Ectodermal cell (in vitro differentiated cells): ENCODE results near the gene DNM2.

Experiments
- H3K27ac ChIP-seq: 2 replicates; pipeline ENCODE4 v1.7.0; 2013; ENCODE audit warnings: mild to moderate bottlenecking, low read depth, low read length; ENCODE audit not compliant: insufficient read depth, poor library complexity, severe bottlenecking
- H3K27me3 ChIP-seq: 2 replicates; pipeline ENCODE4 v1.7.0; 2013; ENCODE audit warnings: mild to moderate bottlenecking, low read length; ENCODE audit not compliant: insufficient read depth, control insufficient read depth, poor library complexity, severe bottlenecking
- H3K36me3 ChIP-seq: one replicate; pipeline ENCODE4 v1.7.0; 2013; ENCODE audit warnings: low read length; ENCODE audit not compliant: control insufficient read depth, insufficient read depth
- H3K4me1 ChIP-seq: one replicate; pipeline ENCODE4 v1.7.0; 2013; ENCODE audit warnings: low read length; ENCODE audit not compliant: control insufficient read depth, insufficient read depth
- H3K4me3 ChIP-seq: 2 replicates; pipeline ENCODE4 v1.7.0; 2013; ENCODE audit warnings: low read depth, low read length, control low read depth; ENCODE audit not compliant: insufficient read depth
- H3K9me3 ChIP-seq: 2 replicates; pipeline ENCODE4 v1.7.0; 2013; ENCODE audit warnings: mild to moderate bottlenecking, low read length, moderate library complexity; ENCODE audit not compliant: control insufficient read depth
- WGBS, 2 experiments: methylation state at CpG; one replicate each; pipeline ENCODE4 v1.1.7; 2013; ENCODE audit warnings: missing lambda C conversion rate in 2 of 2; 5-methylcytosine and 5-hydroxymethylcytosine counted together

The DNM2 gene

GRCh38 chr19:10706990-10707389 lies 10.9 kb upstream of the DNM2 start:
- H3K36me3 ChIP-seq: peaks cover 4% of the 10 kb centered on the region
- 93 to 95% methylated on average over 12 of the region's 12 CpGs for WGBS, 2 experiments
- no peak overlapping the region for H3K4me3 ChIP-seq
- no peak overlapping the region for H3K27ac ChIP-seq
- H3K9me3 ChIP-seq: no peaks in the 10 kb centered on the region
- no peaks in the 10 kb centered on the region for H3K27me3 ChIP-seq
- no peaks in the 10 kb centered on the region for H3K4me1 ChIP-seq

GRCh38 chr19:10707440-10707839 lies 10.4 kb upstream of the DNM2 start:
- Histone ChIP-seq H3K27me3 (no peaks in the 10 kb centered on the region), H3K9me3 (no peaks in the 10 kb centered on the region), H3K27ac (no peak overlapping the region), H3K36me3 (peaks cover 4% of the 10 kb centered on the region), H3K4me1 (no peaks in the 10 kb centered on the region), H3K4me3 (no peak overlapping the region)
- 96 to 98% methylated on average over 16 of the region's 16 CpGs for WGBS, 2 experiments

GRCh38 chr19:10708291-10708690 lies 9.6 kb upstream of the DNM2 start:
- no peaks in the 10 kb centered on the region for H3K4me1 ChIP-seq
- no peak overlapping the region for H3K4me3 ChIP-seq
- no peaks in the 10 kb centered on the region for H3K27me3 ChIP-seq
- no peaks in the 10 kb centered on the region for H3K9me3 ChIP-seq
- H3K36me3 ChIP-seq: peaks cover 4% of the 10 kb centered on the region
- no peak overlapping the region for H3K27ac ChIP-seq
- 91 to 92% methylated on average over 7 of the region's 7 CpGs for WGBS, 2 experiments

DNA sequence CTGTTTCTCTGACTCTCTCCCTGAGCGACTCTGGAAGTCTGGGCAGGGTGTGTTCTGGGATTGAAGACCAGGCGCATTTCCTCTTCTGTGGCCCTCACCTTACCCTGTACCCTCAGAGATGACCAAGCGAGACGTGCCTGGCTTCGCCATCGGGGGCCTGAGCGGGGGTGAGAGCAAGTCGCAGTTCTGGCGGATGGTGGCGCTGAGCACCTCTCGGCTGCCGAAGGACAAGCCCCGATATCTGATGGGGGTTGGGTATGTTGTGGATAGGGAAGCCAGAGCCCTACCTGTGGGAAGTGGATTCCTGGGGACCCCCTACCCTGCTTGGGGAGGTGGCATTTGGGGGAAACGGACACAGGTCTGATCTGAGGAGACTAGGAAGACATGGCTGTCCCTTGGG lies 5.8 kb upstream of the DNM2 start:
- Histone ChIP-seq H3K27me3 (no peaks in the 10 kb centered on the region), H3K36me3 (peaks cover 4% of the 10 kb centered on the region), H3K9me3 (no peaks in the 10 kb centered on the region), H3K4me1 (no peaks in the 10 kb centered on the region), H3K27ac (no peak overlapping the region), H3K4me3 (no peak overlapping the region)
- 89 to 93% methylated on average over 14 of the region's 14 CpGs for WGBS, 2 experiments

- H3K27me3 ChIP-seq: no peaks in the 10 kb centered on the region
- no peak overlapping the region for H3K4me3 ChIP-seq
- H3K27ac ChIP-seq: no peak overlapping the region
- H3K36me3 ChIP-seq: no peaks in the 10 kb centered on the region
- WGBS, 2 experiments: 96 to 97% methylated on average over 23 of the region's 23 CpGs
- H3K4me1 ChIP-seq: no peaks in the 10 kb centered on the region
- no peaks in the 10 kb centered on the region for H3K9me3 ChIP-seq
Observed at GRCh38 chr19:10712754-10713153, 5.1 kb upstream of the DNM2 start.

DNA sequence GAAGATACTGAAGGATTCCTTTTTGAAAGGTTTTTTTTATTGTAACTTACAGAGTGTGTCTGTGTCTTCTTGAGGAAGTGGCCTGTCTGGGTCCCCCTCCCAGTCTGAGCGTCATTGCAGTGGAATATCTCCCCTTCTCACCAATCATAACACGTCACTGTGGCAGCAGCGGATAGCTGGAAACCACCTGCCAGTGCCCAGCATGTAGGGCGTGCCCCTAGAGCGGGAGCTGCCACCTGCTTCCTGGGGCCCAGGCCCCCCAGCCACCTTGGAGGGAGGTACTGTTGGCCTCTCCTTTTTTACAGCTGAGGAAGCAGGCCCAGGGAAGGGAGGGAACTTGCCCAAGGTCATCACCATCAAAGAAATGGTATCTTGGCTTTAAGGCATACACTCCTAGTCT lies 4.6 kb upstream of the DNM2 start:
- H3K27ac ChIP-seq: no peak overlapping the region
- no peak overlapping the region for H3K4me3 ChIP-seq
- WGBS, 2 experiments: 94% methylated on average over 5 of the region's 5 CpGs
- H3K9me3 ChIP-seq: no peaks in the 10 kb centered on the region
- H3K27me3 ChIP-seq: no peaks in the 10 kb centered on the region
- no peaks in the 10 kb centered on the region for H3K4me1 ChIP-seq
- H3K36me3 ChIP-seq: no peaks in the 10 kb centered on the region

GRCh38 chr19:10717054-10717355 lies 874 bp upstream of the DNM2 start:
- Histone ChIP-seq H3K27ac (no peak overlapping the region), H3K36me3 (no peaks in the 10 kb centered on the region), H3K4me3 (no peak overlapping the region)

GRCh38 chr19:10718205-10719196 lies 622 bp downstream of the DNM2 start:
- H3K27ac ChIP-seq: peak overlapping the region; percentile 17
- no peaks in the 10 kb centered on the region for H3K27me3 ChIP-seq
- peak overlapping the region; percentile 77 for H3K4me3 ChIP-seq
- 3% methylated on average over 70 of the region's 70 CpGs for WGBS, 2 experiments
- no peaks in the 10 kb centered on the region for H3K36me3 ChIP-seq
- no peaks in the 10 kb centered on the region for H3K9me3 ChIP-seq
- H3K4me1 ChIP-seq: peaks cover 8% of the 10 kb centered on the region

More at GRCh38 chr19:10717054-10717355, 874 bp upstream of the DNM2 start:
- Histone ChIP-seq H3K4me1 (peaks cover 8% of the 10 kb centered on the region), H3K9me3 (no peaks in the 10 kb centered on the region), H3K27me3 (no peaks in the 10 kb centered on the region)
- 47 to 49% methylated on average over 12 of the region's 12 CpGs for WGBS, 2 experiments

DNA sequence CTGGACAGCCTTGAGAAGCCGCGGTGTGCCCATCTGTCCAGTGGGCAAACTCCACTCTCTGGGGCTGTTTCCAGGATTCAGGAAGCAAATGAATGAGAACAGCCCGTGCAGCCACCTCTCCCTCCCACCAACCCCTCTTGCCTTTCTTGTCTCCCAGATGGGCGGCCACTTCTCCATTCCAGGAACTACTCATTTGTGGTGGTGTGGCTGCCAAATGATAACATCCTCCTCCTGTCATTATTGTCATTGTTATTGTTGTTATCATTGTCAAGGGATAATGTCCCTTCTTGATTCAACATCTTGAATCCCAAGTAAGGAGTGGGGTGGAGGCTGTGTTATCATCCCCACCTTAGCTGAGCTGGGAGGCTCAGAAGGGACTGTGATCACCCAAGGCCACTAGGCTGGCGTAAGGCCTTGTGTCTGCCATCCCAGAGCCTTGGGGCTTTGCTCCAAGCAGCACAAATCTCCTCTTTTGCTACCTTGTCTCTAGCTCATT lies 1.6 kb downstream of the DNM2 start:
- 85 to 93% methylated on average over 5 of the region's 5 CpGs for WGBS, 2 experiments

DNA sequence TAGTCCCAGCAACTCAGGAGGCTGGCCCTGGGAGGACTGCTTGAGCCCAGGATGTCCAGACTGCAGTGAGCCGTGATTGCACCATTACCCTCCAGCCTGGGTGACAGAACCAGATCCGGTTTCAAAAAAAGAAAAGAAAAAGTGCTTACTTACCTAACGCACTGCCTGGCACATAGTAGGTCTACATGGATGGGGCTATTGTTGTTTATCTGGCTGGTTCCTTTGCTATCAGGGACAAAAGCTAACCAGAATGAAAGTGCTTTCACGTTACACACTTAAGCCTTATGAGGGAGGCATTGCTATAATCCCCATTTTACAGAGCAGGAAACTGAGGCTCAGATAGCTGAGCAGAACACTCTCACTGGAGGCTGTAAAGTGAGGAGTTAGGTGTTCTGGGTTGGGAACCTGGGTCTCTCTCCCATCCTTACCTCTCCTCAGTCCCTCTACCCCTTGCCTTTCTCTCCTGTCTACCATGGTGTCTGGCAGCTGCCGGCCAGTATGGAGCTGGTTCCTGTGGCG lies 2.8 kb downstream of the DNM2 start:
- Histone ChIP-seq H3K27ac (no peak overlapping the region), H3K36me3 (no peaks in the 10 kb centered on the region), H3K27me3 (no peaks in the 10 kb centered on the region), H3K9me3 (no peaks in the 10 kb centered on the region), H3K4me3 (no peak overlapping the region), H3K4me1 (peaks cover 8% of the 10 kb centered on the region)
- 96 to 98% methylated on average over 6 of the region's 6 CpGs for WGBS, 2 experiments

More for the DNA sequence above, 1.6 kb downstream of the DNM2 start:
- no peaks in the 10 kb centered on the region for H3K9me3 ChIP-seq
- H3K27me3 ChIP-seq: no peaks in the 10 kb centered on the region
- H3K27ac ChIP-seq: no peak overlapping the region
- H3K4me1 ChIP-seq: peaks cover 8% of the 10 kb centered on the region
- H3K36me3 ChIP-seq: no peaks in the 10 kb centered on the region
- H3K4me3 ChIP-seq: peak overlapping the region; percentile 77
